Endothelial cell of umbilical vein (primary cell): ENCODE results near the gene NTNG1.

Experiments used
- EZH2 ChIP-seq: IDR thresholded peaks from 2 replicates; pipeline ENCODE4 v1.6.1; 2012; ENCODE audit warnings: borderline replicate concordance, low read depth, mild to moderate bottlenecking, moderate library complexity, low read length, inconsistent platforms; ENCODE audit not compliant: severe bottlenecking
- GATA2 ChIP-seq: IDR thresholded peaks from 2 replicates; pipeline ENCODE4 v1.7.0; 2011; ENCODE audit warnings: low read depth, mild to moderate bottlenecking, moderate library complexity, mixed read lengths, low read length; ENCODE audit not compliant: insufficient read length, insufficient read depth
- JUN ChIP-seq: IDR thresholded peaks from 2 replicates; pipeline ENCODE4 v1.6.1; 2011; ENCODE audit warnings: borderline replicate concordance, low read depth; ENCODE audit not compliant: insufficient read length, insufficient read depth
- MYC ChIP-seq: IDR thresholded peaks from one replicate; pipeline ENCODE4 v1.6.1; 2011; ENCODE audit warnings: mild to moderate bottlenecking, low read depth, low read length
- POLR2A ChIP-seq: IDR thresholded peaks from 2 replicates; pipeline ENCODE4 v1.6.1; 2012; ENCODE audit warnings: low read depth, mild to moderate bottlenecking, control low read depth, low read length
- POLR2AphosphoS5 ChIP-seq: IDR thresholded peaks from 2 replicates; pipeline ENCODE4 v1.6.1; 2012; ENCODE audit warnings: low read depth, mild to moderate bottlenecking, control low read depth, low read length, moderate library complexity; ENCODE audit not compliant: insufficient read depth
- TF ChIP-seq, protein P1 (sequence below), 2 donors: IDR thresholded peaks; 1 replicate in 1 of 2; 2 replicates in 1 of 2; pipeline ENCODE4 v1.5.1; 2011; ENCODE audit warnings: low read length in 2 of 2, mild to moderate bottlenecking in 2 of 2, moderate library complexity in 2 of 2, control low read depth in 1 of 2, inconsistent platforms in 1 of 2, low read depth in 1 of 2; ENCODE audit not compliant: insufficient read depth in 1 of 2; ENCODE audit errors: extremely low read depth in 1 of 2
- TF ChIP-seq, protein P2 (sequence below): IDR thresholded peaks from 2 replicates; pipeline ENCODE4 v1.6.1; 2011; ENCODE audit not compliant: insufficient read depth, insufficient read length

DNA sequence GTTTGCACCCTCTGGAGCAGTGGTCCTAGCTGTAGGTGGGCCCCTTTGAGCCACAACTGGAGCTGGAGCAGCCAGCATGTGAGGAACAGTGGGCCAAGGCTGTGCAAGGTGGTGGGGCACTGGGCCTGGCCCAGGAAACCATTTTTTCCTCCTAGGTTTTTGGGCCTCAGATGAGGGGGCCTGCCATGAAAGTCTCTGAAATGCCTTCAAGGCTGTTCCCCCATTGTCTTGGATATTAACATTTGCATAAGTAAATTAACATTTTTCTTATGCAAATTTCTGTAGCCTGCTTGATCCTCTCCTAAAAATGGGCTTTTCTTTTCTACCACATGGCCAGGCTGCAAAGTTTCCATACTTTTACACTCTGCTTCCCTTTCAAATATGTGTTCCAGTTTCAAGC is 212.0 kb downstream of the NTNG1 start:
- TF ChIP-seq, protein P1, sequence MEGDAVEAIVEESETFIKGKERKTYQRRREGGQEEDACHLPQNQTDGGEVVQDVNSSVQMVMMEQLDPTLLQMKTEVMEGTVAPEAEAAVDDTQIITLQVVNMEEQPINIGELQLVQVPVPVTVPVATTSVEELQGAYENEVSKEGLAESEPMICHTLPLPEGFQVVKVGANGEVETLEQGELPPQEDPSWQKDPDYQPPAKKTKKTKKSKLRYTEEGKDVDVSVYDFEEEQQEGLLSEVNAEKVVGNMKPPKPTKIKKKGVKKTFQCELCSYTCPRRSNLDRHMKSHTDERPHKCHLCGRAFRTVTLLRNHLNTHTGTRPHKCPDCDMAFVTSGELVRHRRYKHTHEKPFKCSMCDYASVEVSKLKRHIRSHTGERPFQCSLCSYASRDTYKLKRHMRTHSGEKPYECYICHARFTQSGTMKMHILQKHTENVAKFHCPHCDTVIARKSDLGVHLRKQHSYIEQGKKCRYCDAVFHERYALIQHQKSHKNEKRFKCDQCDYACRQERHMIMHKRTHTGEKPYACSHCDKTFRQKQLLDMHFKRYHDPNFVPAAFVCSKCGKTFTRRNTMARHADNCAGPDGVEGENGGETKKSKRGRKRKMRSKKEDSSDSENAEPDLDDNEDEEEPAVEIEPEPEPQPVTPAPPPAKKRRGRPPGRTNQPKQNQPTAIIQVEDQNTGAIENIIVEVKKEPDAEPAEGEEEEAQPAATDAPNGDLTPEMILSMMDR (IDR thresholded peaks at IDR 0.05; ENCODE audit: extremely low read depth in 1 of 2, insufficient read depth in 1 of 2, low read depth in 1 of 2, low read length in 2 of 2): no peak
- TF ChIP-seq JUN (no peak), POLR2A (no peak), MYC (no peak), GATA2 (no peak), POLR2AphosphoS5 (no peak), EZH2 (no peak)
- TF ChIP-seq, protein P2, sequence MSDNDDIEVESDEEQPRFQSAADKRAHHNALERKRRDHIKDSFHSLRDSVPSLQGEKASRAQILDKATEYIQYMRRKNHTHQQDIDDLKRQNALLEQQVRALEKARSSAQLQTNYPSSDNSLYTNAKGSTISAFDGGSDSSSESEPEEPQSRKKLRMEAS: no peak
